GM21515 (cell line): Measurements from ENCODE around the gene ERGIC3.

Experiments used
- ATAC-seq: cut with Tn5 transposase; IDR thresholded peaks from one replicate; pipeline ENCODE4 v1.9.1; 2021; ENCODE audit not compliant: unreplicated experiment

ERGIC3 gene

GRCh38 chr20:35541783-35542662 is at the start of gene ERGIC3:
TSS of gene ERGIC3 (plus strand) at chr20:35542078. CDS start at chr20:35542098, 20 bp downstream.
- peak; percentile 84 for ATAC-seq

GRCh38 chr20:35492352-35492751 is 49.5 kb upstream of the ERGIC3 start:
- no peak for ATAC-seq

DNA sequence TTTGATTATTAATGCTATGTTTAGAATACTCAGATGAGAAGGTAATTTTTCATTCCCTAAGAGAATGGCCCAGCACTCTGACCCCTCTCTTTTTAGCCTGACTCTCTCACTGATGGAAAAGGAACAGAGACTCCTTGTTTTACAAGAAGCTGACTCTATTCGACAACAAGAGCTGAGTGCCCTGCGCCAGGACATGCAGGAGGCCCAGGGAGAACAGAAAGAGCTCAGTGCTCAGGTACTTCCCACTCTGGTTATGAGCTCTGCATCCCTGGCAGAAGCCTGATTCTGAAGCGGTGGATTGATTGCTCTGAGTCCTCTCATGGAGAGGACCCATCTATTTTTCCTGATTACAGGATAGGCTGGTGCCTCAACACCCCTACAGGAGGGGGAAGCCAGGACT is 45.4 kb upstream of the ERGIC3 start:
- no peak for ATAC-seq

- ATAC-seq = no peak
Observed at GRCh38 chr20:35497320-35497719, 44.6 kb upstream of the ERGIC3 start.

- no peak for ATAC-seq
Observed at GRCh38 chr20:35497780-35498189, 44.1 kb upstream of the ERGIC3 start.

GRCh38 chr20:35499271-35499670 is 42.6 kb upstream of the ERGIC3 start:
- ATAC-seq = no peak

- ATAC-seq = peak; percentile 56
Observed at GRCh38 chr20:35502352-35502751, 39.5 kb upstream of the ERGIC3 start.

- ATAC-seq = no peak
Observed at GRCh38 chr20:35503281-35503680, 38.6 kb upstream of the ERGIC3 start.

GRCh38 chr20:35503841-35504561 is 37.9 kb upstream of the ERGIC3 start:
- no peak for ATAC-seq

DNA sequence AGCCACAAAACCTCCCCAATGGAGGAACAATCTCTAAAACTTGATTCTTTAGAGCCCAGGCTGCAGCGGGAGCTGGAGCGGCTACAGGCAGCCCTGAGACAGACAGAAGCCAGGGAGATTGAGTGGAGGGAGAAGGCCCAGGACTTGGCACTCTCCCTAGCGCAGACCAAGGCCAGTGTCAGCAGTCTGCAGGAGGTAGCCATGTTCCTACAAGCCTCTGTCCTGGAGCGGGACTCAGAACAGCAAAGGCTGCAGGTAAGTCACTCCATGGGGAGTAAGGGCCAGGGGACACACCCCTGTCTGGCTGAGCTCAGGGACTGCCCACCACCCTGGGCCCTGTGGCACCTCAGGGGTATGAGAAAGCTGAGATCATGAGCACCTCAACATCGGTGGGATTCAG is 37.1 kb upstream of the ERGIC3 start:
- no peak for ATAC-seq

DNA sequence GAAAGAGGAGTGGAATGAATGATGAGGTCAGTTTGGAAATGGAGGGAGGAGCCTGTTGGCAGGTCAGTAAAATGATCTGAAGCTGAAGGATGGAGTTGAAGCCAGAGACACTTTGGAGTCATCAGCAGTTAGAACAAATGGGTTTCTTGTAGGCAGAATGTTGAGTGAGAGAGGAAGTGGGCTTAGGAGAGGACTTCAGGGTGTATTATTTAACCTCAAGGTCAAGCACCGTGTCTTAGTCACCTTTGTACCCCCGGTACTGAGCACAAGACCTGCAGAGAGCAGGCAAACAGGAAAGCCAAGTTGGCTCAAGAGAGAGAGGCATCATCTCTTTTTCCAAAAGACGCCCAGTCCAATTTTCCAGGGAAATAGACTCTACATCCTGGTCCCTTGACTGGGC is 35.7 kb upstream of the ERGIC3 start:
- no peak for ATAC-seq

- ATAC-seq = no peak
Observed at GRCh38 chr20:35506872-35507638, 34.8 kb upstream of the ERGIC3 start.

DNA sequence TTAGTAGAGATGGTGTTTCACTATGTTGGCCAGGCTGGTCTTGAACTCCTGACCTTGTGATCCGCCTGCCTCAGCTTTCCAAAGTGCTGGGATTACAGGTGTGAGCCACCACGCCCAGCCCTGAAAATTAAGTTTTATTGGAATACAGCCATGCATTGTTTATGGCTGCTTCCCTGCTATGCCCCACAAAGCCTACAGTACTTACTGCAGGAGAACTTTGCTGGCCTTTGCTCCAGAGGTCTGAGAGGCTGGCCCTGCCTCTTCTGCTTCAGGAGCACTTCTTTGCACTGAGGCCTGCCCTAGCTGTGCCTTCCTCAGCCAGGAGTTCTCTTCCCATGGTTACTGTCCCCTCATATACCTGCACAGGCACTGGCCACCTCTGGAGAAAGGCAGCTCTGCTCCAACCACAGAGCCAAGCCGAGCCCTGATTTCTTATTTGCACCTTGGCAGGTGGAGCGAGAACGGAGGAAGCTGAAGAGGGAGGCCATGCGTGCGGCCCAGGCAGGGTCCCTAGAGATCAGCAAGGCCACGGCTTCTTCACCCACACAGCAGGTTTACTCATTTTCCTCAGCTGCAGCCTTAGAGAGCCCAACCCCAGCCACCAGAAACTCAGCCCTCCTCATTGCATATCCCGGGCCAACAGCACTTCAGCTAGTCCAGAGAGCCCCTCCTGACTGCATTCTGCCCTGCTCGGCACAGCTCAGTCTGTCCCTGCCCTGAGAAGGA is 33.2 kb upstream of the ERGIC3 start:
- no peak for ATAC-seq

DNA sequence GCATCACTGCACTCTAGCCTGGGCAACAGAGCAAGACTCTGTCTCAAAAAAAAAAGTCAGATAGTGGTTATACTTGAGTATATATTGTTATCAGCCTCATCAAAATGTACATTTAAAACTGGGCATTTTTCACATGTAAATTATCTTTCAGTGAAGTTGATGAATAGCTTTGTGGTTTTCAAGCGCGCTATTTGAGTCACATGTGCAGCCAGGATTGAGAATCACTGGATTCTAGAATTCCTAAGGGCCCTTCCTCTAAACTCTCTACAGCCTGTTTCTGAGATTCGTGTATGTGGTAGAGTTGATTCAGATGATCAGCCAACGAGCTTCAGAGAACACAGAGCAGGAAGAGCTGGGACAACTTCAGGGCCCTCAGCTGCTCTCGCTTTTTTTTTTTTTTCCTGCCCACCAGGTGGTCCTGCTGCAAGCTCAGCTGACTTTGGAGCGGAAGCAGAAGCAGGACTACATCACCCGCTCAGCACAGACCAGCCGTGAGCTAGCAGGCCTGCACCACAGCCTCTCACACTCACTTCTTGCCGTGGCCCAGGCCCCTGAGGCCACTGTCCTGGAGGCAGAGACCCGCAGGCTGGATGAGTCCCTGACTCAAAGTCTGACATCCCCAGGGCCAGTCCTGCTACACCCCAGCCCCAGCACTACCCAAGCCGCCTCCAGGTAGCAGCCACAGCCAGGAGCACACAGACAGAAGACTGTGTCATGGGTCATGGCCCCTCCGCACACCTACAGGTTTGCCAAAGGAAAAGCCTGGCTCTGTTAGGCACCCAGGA is 30.7 kb upstream of the ERGIC3 start:
- no peak for ATAC-seq

- no peak for ATAC-seq
Observed at GRCh38 chr20:35511814-35512420, 30.0 kb upstream of the ERGIC3 start.

DNA sequence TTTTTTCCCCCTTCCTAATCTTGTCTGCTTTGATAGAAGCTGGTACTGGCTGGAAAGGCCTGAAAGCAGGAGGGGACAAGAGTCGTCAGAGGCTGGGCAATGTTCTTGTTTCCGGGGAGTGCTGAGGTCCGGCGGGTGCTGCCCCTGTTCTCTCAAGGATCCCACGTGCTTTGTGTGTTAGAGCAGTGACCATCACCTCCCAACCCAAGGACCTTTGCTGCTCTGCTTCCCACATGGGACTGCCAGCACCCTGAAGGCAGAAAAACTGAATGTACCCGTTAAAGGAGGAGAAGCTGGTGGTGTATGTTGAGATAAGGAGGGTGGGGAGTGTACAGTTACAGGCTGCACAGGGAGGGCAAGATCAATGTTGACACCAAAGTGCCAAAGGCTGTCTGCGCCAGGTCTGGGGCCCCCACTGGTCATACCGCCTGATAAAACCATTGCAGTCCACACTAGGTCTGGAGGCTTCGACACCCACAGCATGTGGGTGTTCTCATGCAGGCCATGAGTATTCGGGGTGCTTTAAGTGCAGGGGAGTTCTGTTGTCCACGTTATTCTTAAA is 27.4 kb upstream of the ERGIC3 start:
- ATAC-seq = no peak

DNA sequence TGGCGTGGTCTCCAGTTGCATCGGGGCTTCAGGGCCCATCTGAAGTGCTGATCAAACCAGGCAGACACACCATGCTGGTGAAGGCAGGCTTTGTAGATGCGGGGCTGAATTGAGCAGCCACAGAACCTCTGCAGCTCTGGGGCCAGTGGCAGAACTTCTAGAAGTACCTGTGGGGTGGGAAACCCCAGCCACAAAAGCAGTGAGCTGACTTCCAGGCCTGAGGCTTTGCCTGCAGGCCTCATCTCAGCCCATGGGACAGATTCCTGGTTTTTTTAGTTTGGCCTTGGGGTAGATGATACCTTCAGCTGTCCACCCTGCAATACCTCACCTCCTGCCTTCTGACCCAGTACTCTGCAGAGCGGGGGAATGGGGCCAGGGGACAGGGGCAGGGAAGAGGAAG is 26.5 kb upstream of the ERGIC3 start:
- ATAC-seq = no peak

- ATAC-seq = no peak
Observed at GRCh38 chr20:35515949-35516645, 25.8 kb upstream of the ERGIC3 start.

DNA sequence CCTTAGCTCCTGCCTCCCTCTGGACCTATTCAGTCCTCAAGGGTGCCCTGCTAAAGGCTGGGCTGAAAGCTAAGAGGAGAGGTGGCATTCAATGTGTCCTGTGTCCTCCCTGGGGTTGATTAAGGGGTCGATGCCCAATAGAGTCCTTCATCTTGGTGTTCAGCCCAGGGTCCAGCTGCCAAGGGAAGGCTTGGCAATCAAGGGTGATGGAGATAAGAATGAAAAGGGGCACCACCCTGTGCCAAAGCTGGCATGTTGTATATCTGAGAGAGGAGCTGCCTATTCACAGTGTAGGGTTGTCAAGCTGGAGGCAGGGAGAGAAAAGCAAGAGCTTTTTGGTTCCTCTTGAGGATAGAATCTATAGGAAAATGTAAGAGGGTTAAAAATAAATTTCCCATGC is 24.8 kb upstream of the ERGIC3 start:
- ATAC-seq = no peak
